HepG2 (cell line): ENCODE results near the gene C1orf116. TPM values are rescaled to one million over a fixed set of nuclear protein-coding genes. Genes with fewer than 3 reads are reported as not detected.

ENCODE experiments used
- AHR ChIP-seq: IDR thresholded peaks from 2 replicates; pipeline ENCODE4 v1.6.1; 2018; ENCODE audit warnings: missing genetic modification reagents, missing compliant biosample characterization
- CC2D1A ChIP-seq: sonication (generic); formaldehyde crosslinking; IDR thresholded peaks from 2 replicates; pipeline ENCODE4 v1.8.1; 2023; ENCODE audit warnings: mild to moderate bottlenecking, missing genetic modification reagents
- ETV5 ChIP-seq: IDR thresholded peaks from 2 replicates; pipeline ENCODE4 v1.6.1; 2018; ENCODE audit warnings: missing biosample characterization, missing genetic modification reagents, inconsistent platforms, borderline replicate concordance
- HOXA5 ChIP-seq: sonication (generic); formaldehyde crosslinking; IDR thresholded peaks from 2 replicates; pipeline ENCODE4 v1.4.0; 2020; ENCODE audit warnings: missing genetic modification reagents
- MAFG ChIP-seq: sonication (generic); formaldehyde crosslinking; IDR thresholded peaks from 2 replicates; pipeline ENCODE4 v1.5.1; 2020; ENCODE audit warnings: mild to moderate bottlenecking, missing genetic modification reagents
- MEIS2 ChIP-seq: sonication (generic); formaldehyde crosslinking; IDR thresholded peaks from 2 replicates; pipeline ENCODE4 v1.9.0; 2021; ENCODE audit warnings: mild to moderate bottlenecking, missing genetic modification reagents
- MXD4 ChIP-seq: IDR thresholded peaks from 2 replicates; pipeline ENCODE4 v1.6.1; 2016; ENCODE audit warnings: mild to moderate bottlenecking, missing biosample characterization, missing genetic modification reagents
- NCOA5 ChIP-seq: sonication (generic); formaldehyde crosslinking; IDR thresholded peaks from 2 replicates; pipeline ENCODE4 v1.4.0; 2020; ENCODE audit warnings: missing genetic modification reagents
- NR2F6 ChIP-seq, 2 experiments: IDR thresholded peaks; 2 replicates each; pipeline ENCODE4 v1.6.1; 2016; ENCODE audit warnings: antibody characterized with exemption in 1 of 2, mild to moderate bottlenecking in 1 of 2
- PAX8 ChIP-seq: sonication (generic); formaldehyde crosslinking; IDR thresholded peaks from 2 replicates; pipeline ENCODE4 v1.8.0; 2022; ENCODE audit warnings: mild to moderate bottlenecking, missing genetic modification reagents, borderline replicate concordance
- PRPF4 ChIP-seq: fragments of 200-400 bp; formaldehyde crosslinking; IDR thresholded peaks from 2 replicates; pipeline ENCODE4 v1.6.1; 2016; ENCODE audit warnings: low read length, low read depth; ENCODE audit not compliant: poor library complexity, severe bottlenecking
- RBFOX2 ChIP-seq: fragments of 200-400 bp; formaldehyde crosslinking; IDR thresholded peaks from 2 replicates; pipeline ENCODE4 v1.6.1; 2017; ENCODE audit warnings: low read depth, mild to moderate bottlenecking, low read length
- THAP11 ChIP-seq: IDR thresholded peaks from 2 replicates; pipeline ENCODE4 v1.6.1; 2016; ENCODE audit warnings: missing biosample characterization, missing genetic modification reagents
- ZBTB7A ChIP-seq: sonication (generic); formaldehyde crosslinking; IDR thresholded peaks from 2 replicates; pipeline ENCODE4 v1.8.0; 2022; ENCODE audit warnings: mild to moderate bottlenecking, missing genetic modification reagents
- ZNF136 ChIP-seq: sonication (generic); formaldehyde crosslinking; IDR thresholded peaks from 2 replicates; pipeline ENCODE4 v1.8.1; 2022; ENCODE audit warnings: low read depth, mild to moderate bottlenecking, moderate library complexity, missing genetic modification reagents
- ZNF160 ChIP-seq: sonication (generic); formaldehyde crosslinking; IDR thresholded peaks from 2 replicates; pipeline ENCODE4 v1.8.0; 2022; ENCODE audit warnings: mild to moderate bottlenecking, inconsistent platforms, missing genetic modification reagents
- ZNF333 ChIP-seq: sonication (generic); formaldehyde crosslinking; IDR thresholded peaks from 2 replicates; pipeline ENCODE4 v1.4.0; 2020; ENCODE audit warnings: mild to moderate bottlenecking, missing genetic modification reagents, borderline replicate concordance
- ZNF605 ChIP-seq: sonication (generic); formaldehyde crosslinking; IDR thresholded peaks from 2 replicates; pipeline ENCODE4 v1.8.0; 2022; ENCODE audit warnings: mild to moderate bottlenecking, missing genetic modification reagents
- polyA plus RNA-seq, 8 experiments: library from polyadenylated mRNA; depleted of rRNA in 3 of 8; stranded (reverse) in 7 of 8; unstranded in 1 of 8; fragments of >200 nt; fragmentation: Illumina TruSeq in 4 of 8; extraction: Trizol in 4 of 8; gene quantifications; 2 replicates each; pipeline versions ENCODE4 v1.2.1 to v1.2.3, GENCODE V29; 2011 to 2016; ENCODE audit warnings: low read depth in 4 of 8, missing spikeins in 1 of 8, mixed read lengths in 1 of 8; ENCODE audit not compliant: insufficient read depth in 1 of 8
- total RNA-seq, 5 experiments: library from RNA; depleted of rRNA; stranded (reverse); fragments of >200 nt; fragmentation: Illumina TruSeq; extraction: Trizol; gene quantifications; 2 replicates each; pipeline ENCODE4 v1.2.3, GENCODE V29; 2016; ENCODE audit warnings: low read depth in 1 of 5
- TF ChIP-seq, protein P1 (sequence below): IDR thresholded peaks from 2 replicates; pipeline ENCODE4 v1.6.1; 2018; ENCODE audit warnings: missing genetic modification reagents, mild to moderate bottlenecking, missing compliant biosample characterization
- TF ChIP-seq, protein P2 (sequence below): sonication (generic); formaldehyde crosslinking; IDR thresholded peaks from 2 replicates; pipeline ENCODE4 v1.4.0; 2020; ENCODE audit warnings: mild to moderate bottlenecking, missing genetic modification reagents
- TF ChIP-seq, protein P3 (sequence below): IDR thresholded peaks from 2 replicates; pipeline ENCODE4 v1.6.1; 2016; ENCODE audit warnings: missing genetic modification reagents, missing compliant biosample characterization
- TF ChIP-seq, protein P4 (sequence below): IDR thresholded peaks from 2 replicates; pipeline ENCODE4 v1.6.1; 2018; ENCODE audit warnings: missing genetic modification reagents
- TF ChIP-seq, protein P5 (sequence below): IDR thresholded peaks from 2 replicates; pipeline ENCODE4 v1.6.1; 2016
- TF ChIP-seq, protein P6 (sequence below): sonication (generic); formaldehyde crosslinking; IDR thresholded peaks from 2 replicates; pipeline ENCODE4 v1.8.1; 2023; ENCODE audit warnings: mild to moderate bottlenecking, inconsistent platforms, moderate library complexity, missing genetic modification reagents, borderline replicate concordance

The C1orf116 gene
- total and polyA plus RNA-seq, 2 of the 13 experiments (the other 11 are each of a cell fraction or from before 2014, with no cell fraction given) = 0.51 to 0.95 TPM

GRCh38 chr1:207050480-207051190 lies 18.1 kb upstream of the C1orf116 start (continued):
- TF ChIP-seq, protein P1, sequence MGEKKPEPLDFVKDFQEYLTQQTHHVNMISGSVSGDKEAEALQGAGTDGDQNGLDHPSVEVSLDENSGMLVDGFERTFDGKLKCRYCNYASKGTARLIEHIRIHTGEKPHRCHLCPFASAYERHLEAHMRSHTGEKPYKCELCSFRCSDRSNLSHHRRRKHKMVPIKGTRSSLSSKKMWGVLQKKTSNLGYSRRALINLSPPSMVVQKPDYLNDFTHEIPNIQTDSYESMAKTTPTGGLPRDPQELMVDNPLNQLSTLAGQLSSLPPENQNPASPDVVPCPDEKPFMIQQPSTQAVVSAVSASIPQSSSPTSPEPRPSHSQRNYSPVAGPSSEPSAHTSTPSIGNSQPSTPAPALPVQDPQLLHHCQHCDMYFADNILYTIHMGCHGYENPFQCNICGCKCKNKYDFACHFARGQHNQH (CRISPR knock-in tag) = no peak
- no peak for TF ChIP-seq CC2D1A (CRISPR knock-in tag)
- TF ChIP-seq ZNF136 (CRISPR knock-in tag) = no peak
- peak; percentile 23 for TF ChIP-seq ZNF605 (CRISPR knock-in tag)
- TF ChIP-seq, protein P2, sequence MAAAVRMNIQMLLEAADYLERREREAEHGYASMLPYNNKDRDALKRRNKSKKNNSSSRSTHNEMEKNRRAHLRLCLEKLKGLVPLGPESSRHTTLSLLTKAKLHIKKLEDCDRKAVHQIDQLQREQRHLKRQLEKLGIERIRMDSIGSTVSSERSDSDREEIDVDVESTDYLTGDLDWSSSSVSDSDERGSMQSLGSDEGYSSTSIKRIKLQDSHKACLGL = peak; percentile 71
- TF ChIP-seq MEIS2 = no peak
- TF ChIP-seq, protein P3, sequence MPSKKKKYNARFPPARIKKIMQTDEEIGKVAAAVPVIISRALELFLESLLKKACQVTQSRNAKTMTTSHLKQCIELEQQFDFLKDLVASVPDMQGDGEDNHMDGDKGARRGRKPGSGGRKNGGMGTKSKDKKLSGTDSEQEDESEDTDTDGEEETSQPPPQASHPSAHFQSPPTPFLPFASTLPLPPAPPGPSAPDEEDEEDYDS (CRISPR knock-in tag) = peak; percentile 86
- TF ChIP-seq PAX8 = no peak
- no peak for TF ChIP-seq ETV5 (CRISPR knock-in tag)
- TF ChIP-seq PRPF4 = no peak
- TF ChIP-seq MXD4 (CRISPR knock-in tag) = no peak
- no peak for TF ChIP-seq NCOA5 (CRISPR knock-in tag)
- TF ChIP-seq THAP11 (CRISPR knock-in tag) = peak; percentile 86
- peak; percentile 91 for TF ChIP-seq RBFOX2
- TF ChIP-seq HOXA5 (CRISPR knock-in tag) = no peak
- TF ChIP-seq ZNF160 (CRISPR knock-in tag) = no peak
- no peak for TF ChIP-seq MAFG
- TF ChIP-seq, protein P4, sequence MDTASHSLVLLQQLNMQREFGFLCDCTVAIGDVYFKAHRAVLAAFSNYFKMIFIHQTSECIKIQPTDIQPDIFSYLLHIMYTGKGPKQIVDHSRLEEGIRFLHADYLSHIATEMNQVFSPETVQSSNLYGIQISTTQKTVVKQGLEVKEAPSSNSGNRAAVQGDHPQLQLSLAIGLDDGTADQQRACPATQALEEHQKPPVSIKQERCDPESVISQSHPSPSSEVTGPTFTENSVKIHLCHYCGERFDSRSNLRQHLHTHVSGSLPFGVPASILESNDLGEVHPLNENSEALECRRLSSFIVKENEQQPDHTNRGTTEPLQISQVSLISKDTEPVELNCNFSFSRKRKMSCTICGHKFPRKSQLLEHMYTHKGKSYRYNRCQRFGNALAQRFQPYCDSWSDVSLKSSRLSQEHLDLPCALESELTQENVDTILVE = no peak
- TF ChIP-seq NR2F6 (IDR thresholded peaks at IDR 0.05) = no peak
- no peak for TF ChIP-seq NR2F6 (CRISPR knock-in tag; IDR thresholded peaks at IDR 0.05)
- TF ChIP-seq AHR (CRISPR knock-in tag) = no peak
- TF ChIP-seq ZNF333 = 0 out of 2 replicates have a peak, but pooled peaks have one; percentile 28
- TF ChIP-seq, protein P5, sequence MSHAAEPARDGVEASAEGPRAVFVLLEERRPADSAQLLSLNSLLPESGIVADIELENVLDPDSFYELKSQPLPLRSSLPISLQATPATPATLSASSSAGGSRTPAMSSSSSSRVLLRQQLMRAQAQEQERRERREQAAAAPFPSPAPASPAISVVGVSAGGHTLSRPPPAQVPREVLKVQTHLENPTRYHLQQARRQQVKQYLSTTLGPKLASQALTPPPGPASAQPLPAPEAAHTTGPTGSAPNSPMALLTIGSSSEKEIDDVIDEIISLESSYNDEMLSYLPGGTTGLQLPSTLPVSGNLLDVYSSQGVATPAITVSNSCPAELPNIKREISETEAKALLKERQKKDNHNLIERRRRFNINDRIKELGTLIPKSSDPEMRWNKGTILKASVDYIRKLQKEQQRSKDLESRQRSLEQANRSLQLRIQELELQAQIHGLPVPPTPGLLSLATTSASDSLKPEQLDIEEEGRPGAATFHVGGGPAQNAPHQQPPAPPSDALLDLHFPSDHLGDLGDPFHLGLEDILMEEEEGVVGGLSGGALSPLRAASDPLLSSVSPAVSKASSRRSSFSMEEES = no peak
- no peak for TF ChIP-seq ZBTB7A (CRISPR knock-in tag)
- TF ChIP-seq, protein P6, sequence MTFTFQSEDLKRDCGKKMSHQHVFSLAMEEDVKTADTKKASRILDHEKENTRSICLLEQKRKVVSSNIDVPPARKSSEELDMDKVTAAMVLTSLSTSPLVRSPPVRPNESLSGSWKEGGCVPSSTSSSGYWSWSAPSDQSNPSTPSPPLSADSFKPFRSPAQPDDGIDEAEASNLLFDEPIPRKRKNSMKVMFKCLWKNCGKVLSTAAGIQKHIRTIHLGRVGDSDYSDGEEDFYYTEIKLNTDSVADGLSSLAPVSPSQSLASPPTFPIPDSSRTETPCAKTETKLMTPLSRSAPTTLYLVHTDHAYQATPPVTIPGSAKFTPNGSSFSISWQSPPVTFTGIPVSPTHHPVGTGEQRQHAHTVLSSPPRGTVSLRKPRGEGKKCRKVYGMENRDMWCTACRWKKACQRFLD (CRISPR knock-in tag) = peak; percentile 59; the same call in 1 of the 2 replicates
